Activated CD8-positive, alpha-beta memory T cell treated with anti-CD3 and anti-CD28 coated beads, Interleukin-2, amount 50 U/mL, for 1 hour (primary cell): Measurements from ENCODE around the gene SFMBT2.
"Not testable (repeated sequence)": the region's sequence is repeated elsewhere in the genome, so short reads cannot be mapped to it uniquely, and the experiment has no call there.

Source experiments
- DNase-seq: peaks from one replicate; pipeline ENCODE4 v3.0.0-alpha.2; 2020; ENCODE audit errors: extremely low read depth

SFMBT2 gene

DNA sequence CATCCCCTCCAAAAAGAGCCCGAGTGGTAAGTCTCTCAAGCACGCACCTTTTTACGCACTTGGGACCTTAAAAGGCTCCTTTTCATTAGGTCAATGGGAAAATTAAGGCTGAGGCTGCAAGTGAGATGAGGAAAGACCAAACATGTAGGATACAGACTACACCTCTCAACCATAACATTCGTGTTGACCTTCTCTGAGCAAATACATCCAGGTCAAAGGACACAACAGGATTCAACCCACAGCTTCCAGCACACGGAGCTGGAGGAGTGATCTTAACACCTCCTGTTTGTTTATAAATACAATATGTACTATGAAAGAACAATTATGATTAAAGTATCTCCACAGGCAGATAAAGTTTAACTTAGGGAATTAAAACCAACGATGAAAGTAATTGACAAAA lies 9.7 kb downstream of the SFMBT2 start:
- DNase-seq, result no peak

DNA sequence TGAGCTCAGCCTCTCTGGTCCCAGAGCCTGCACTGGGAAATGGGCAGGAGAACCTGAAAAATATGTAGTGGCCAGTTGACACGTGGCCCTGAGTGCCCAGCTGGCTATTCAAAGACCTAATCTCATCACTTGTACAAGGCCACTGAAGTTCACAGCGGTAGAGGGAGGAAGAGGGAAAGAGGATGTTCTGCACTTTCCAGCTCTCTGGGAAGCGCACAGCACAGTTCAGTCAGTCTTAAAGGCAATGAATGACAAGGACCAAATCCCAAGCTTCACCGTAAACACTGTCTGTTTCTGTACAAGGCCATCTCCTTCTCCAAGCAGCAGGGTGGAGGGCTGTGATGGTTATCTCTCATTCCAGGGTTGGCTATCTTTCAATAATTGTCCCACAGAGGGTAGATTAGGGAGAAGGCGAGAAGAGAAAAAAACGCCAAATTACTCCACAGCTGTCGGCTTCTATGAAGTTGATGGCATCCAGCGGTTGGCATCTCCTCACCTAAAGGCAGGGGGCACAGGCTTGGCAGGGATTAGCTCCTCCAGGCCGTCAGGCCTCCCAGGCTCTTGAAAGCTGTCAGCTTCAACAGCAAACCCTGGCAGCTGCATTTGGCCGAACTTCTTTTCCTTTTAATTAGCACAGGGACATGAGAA lies 10.6 kb downstream of the SFMBT2 start:
- DNase-seq, result no peak

GRCh38 chr10:7399533-7399932 lies 11.3 kb downstream of the SFMBT2 start:
- no peak for DNase-seq

DNA sequence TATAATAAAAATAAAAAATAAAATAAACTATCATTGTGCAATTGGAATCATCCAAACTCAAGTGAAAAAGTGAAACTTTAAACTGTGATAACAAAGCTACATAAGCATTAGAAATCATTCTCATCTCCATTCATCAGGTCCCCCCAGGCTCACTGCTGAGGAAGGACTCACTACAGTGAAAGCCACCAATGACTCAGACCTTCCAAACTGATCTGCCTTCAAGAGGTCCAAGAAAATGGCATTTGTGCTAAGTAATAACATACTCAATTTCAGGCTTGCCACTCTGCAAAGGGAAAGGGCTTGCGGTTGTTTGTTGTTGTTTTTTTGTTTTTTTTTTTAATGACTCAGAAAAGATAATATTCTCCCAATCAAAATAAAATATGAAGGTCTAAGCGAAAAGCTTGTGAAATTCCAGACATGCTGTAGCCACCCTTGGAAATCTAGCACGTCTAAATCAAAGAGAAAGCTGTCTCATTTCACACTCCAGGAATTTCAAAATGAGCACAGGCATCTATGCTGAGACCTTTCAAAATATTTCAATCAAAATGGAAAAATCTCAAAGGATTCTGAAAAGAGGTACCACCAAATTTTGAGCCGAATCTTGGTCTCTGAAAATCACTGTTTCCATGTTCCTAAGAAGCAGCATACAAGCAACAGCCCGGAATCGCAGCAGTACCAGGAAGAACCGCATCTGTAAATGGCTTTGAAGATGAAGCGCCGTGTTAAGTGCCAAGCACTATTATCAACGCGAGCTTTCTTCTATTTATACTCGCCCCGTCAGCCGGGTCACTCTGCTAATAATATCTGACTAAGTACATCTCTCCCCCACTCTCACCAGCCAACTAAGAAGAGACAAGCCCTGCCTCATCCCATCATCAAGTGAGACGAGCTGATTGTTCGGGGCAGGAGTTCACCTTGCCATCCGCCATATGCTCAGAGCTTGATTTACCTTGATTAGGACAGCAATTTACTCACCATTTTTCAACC lies 13.5 kb downstream of the SFMBT2 start:
- no peak for DNase-seq

DNA sequence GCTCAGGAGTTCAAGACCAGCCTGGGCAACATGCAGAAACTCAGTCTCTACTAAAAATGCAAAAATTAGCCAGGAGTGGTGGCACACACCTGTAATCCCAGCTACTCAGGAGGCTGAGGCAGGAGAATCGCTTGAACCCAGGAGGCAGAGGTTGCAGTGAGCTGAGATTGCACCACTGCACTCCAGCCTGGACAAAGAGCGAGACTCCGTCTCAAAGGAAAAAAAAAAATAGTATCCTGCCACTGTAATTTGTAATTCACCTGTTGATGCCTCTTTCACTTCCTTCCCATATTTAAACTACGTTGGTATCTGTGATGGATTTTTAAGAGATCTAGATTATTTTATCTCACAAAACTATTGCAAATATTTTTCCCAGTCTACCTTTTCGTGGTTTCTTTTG lies 18.5 kb downstream of the SFMBT2 start:
- DNase-seq, result not testable (repeated sequence)

GRCh38 chr10:7391748-7392147 lies 19.1 kb downstream of the SFMBT2 start:
- DNase-seq, result no peak

DNA sequence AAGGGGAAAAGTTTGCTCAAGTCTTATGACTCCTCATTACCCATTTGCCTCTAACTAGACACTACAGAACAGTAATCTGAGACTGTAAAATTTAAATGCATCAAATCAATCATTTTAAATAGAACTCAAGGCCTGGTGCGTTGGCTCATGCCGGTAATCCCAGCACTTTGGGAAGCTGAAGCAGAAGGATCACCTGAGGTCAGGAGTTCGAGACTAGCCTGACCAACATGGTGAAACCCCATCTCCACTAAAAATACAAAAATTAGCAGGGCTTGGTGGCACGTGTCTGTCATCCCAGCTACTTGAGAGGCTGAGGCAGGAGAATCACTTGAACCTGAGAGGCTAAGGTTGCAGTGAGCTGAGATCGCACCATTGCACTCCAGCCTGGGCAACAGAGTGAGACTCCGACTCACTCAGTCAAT lies 20.1 kb downstream of the SFMBT2 start:
- not testable (repeated sequence) for DNase-seq

DNA sequence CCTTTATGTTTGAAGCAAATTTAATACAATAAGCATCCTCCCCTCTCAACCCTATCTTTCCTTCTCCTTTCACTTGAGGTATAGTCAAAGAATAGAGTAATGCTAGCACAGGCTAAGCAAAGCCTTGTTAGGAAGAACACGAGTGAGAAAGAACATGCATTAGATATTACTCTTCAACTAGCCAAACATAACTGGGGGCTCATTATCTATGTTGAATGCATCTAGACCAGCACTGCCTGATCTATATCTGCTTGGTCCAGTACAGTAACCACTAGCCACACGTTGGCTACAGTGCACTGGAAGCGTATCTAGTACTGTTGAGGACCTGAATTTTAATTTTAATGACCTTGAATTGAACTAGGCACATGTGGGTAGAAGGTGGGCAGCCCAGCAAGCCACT lies 21.0 kb downstream of the SFMBT2 start:
- no peak for DNase-seq

GRCh38 chr10:7389346-7389745 lies 21.5 kb downstream of the SFMBT2 start:
- DNase-seq, result no peak

DNA sequence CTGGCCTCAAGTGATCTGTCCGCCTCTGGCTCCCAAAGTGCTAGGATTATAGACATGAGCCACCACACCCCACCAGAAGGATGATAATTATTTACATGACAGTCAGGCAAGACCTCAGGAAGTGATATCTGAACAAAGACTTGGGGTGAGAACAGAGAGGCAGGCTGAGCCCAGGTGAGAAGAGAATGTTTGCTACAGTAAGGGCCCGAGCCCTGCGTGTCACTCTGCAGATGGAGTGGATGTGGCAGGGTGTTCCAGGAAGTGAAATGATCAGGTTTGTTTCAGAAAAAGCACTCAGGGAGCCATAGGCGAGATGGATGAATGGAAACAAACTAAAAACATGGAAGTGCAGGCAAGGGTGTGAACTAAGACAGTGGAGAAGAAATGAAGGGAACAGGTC lies 22.2 kb downstream of the SFMBT2 start:
- no peak for DNase-seq

DNA sequence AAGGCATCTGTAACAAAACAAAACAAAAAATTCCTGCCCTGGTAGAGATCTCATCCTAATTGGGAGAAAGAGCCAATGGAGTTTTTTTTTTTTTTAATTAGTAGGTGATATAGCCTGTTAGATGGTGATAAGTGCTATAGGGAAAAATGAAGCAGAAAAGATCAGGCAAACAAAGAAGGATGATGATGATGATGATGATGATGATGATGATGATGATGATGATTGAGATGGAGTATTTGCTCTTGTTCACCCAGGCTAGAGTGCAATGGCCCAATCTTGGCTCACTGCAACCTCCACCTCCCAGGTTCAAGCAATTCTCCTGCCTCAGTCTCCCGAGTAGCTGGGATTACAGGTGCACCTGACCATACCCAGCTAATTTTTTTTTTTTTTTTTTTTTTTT lies 22.7 kb downstream of the SFMBT2 start:
- DNase-seq, result not testable (repeated sequence)

- DNase-seq, result no peak
Observed at GRCh38 chr10:7385114-7385513, 25.7 kb downstream of the SFMBT2 start.

- DNase-seq, result no peak
Observed at GRCh38 chr10:7383442-7383841, 27.4 kb downstream of the SFMBT2 start.

- no peak for DNase-seq
Observed at GRCh38 chr10:7380704-7381241, 30.1 kb downstream of the SFMBT2 start.

DNA sequence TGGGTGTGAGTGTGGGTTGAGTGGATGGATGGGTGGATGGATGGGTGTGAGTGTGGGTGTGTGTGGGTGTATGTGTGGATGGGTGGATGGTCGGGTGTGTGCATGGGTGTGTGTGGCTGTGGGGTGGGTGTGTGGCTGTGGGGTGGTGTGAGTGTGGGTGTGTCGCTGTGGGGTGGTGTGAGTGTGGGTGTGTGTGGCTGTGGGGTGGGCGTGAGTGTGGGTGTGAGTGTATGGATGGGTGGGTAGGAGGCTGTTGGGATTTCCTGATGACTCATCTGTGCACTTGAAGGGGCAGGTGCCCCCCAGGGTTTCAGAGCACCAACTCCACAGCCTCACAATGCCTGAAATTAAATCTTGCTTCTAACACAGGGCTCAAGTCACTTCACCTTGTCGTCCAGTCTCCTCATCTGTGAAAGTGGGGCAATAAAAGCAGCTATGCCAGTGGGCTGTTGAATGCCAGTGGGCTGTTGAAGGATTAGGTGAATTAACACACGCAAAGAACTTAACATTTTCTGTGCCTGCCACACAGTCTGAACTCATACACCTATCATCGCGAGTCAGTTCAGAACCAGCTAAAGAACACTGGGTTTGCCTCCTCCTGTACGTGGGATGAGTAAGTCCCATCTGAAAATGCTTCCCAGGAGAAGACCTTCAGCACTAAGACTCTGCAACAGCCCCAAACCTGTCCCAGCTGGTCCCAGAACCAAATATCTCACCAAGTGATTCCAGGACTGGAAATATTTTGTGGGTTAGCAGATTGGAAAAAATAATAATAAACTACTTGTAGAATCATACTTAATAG lies 32.0 kb downstream of the SFMBT2 start:
- no peak for DNase-seq

GRCh38 chr10:7377614-7378248 lies 33.1 kb downstream of the SFMBT2 start:
- DNase-seq, result no peak

DNA sequence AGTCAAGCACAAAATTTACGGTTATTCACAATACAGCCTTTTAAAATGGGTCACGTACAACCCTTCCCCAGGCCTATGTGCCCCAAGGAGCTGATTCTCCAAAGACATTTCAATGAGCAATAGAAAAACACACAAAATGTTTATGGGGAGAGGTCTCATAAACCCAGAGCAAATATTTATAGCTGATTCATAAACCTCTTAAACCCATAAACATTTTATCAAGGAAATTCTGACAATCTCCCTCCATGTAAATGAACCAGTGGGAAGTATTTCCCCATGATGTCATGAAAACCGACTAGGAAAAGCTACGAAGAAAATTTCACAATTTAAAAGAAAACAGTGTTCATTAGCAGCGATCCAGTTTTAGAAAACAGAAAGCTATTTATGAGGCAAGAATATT lies 36.0 kb downstream of the SFMBT2 start:
- DNase-seq, result no peak

- no peak for DNase-seq
Observed at GRCh38 chr10:7373039-7373438, 37.8 kb downstream of the SFMBT2 start.

GRCh38 chr10:7372504-7372903 lies 38.3 kb downstream of the SFMBT2 start:
- DNase-seq, result no peak

DNA sequence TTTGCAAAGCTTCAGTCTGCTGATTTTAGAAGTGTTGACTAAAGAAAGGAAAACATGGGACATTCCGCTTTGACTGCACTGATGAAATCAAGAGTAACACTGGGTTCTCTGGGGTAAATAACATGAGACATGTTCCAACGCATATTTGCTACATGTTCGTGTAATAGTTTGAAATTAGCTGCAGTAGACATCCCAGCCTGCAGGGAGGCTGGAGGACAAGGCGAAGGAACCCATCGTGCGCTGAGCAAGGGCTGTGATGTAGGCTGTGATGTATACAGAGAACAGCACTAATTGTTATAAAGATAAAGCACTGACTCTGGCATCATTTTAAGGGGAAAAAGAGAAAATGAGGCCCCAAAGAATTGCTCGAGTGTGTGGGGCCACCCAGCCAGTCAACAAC lies 40.3 kb downstream of the SFMBT2 start:
- DNase-seq, result no peak

- DNase-seq, result no peak
Observed at GRCh38 chr10:7365027-7365745, 45.6 kb downstream of the SFMBT2 start.
